HG03135 (cell line): ENCODE measurements around the gene CCM2L.
"Not testable (repeated sequence)": the region's sequence is repeated elsewhere in the genome, so short reads cannot be mapped to it uniquely, and the experiment has no call there.

ENCODE experiments used
- ATAC-seq: cut with Tn5 transposase; IDR thresholded peaks from one replicate; pipeline ENCODE4 v1.9.1; 2021; ENCODE audit warnings: mild to moderate bottlenecking, moderate library complexity; ENCODE audit not compliant: unreplicated experiment

CCM2L gene

GRCh38 chr20:32028647-32029372, 18.6 kb downstream of the CCM2L start:
- no peak for ATAC-seq

DNA sequence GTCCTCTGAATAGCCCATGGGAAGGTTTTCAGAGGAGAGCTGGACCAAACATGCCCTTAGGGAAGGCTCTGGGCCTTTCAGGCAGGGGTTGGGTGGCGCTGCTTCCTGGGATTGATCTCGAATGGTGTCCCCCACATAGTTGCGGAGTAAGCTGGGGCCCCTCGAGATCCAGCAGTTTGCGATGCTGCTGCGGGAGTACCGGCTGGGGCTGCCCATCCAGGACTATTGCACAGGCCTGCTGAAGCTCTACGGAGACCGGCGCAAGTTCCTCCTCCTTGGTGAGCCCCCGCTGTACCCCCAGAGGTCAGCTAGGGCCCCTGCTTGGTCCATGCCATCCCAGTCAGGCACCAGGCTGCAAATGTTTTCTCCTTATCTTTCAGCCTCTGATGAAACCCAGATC, 19.3 kb downstream of the CCM2L start:
- no peak for ATAC-seq

DNA sequence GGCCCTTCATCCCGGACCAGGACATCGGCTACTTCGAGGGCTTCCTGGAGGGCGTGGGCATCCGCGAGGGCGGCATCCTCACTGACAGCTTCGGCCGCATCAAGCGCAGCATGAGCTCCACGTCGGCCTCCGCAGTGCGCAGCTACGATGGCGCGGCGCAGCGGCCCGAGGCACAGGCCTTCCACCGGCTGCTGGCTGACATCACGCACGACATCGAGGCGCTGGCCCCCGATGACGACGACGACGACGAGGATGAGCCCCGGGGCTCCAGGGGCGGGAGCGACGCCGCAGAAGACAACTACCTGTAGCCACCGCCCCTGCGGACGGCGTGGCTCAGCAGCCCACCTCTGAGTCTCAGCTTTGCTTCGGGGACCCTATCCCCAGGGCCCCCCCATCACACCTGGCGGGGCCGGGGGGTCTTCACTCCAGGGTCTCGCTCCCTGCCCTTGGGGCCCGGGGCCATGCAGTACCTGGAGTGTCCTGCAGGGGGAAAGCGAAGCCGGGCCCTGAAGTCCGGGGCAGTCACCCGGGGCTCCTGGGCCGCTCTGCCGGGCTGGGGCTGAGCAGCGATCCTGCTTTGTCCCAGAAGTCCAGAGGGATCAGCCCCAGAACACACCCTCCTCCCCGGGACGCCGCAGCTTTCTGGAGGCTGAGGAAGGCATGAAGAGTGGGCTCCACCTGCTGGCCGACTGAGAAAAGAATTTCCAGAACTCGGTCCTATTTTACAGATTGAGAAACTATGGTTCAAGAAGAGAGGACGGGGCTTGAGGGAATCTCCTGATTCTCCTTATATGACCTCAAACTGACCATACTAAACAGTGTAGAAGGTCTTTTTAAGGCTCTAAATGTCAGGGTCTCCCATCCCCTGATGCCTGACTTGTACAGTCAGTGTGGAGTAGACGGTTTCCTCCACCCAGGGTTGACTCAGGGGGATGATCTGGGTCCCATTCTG, 21.0 kb downstream of the CCM2L start:
- ATAC-seq: no peak

DNA sequence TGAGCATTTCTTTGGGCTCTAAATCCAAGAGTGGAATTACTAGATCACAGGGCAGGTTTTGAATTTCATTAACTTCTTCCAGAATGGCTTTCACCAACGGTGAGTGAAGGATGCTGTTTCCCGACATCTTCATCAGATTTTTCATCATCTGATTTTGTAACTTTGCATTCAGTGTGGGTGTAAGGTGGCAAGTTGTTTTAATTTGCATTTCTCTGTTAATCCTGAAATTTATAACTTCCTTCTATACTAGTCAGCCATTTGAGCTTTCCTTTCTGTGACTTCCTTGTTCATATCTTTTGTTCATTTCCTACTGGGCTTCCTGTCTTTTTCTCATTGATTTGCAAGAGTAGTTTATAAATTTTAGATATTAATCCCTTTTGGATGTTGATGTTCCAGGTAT, 23.1 kb downstream of the CCM2L start:
- ATAC-seq: no peak

DNA sequence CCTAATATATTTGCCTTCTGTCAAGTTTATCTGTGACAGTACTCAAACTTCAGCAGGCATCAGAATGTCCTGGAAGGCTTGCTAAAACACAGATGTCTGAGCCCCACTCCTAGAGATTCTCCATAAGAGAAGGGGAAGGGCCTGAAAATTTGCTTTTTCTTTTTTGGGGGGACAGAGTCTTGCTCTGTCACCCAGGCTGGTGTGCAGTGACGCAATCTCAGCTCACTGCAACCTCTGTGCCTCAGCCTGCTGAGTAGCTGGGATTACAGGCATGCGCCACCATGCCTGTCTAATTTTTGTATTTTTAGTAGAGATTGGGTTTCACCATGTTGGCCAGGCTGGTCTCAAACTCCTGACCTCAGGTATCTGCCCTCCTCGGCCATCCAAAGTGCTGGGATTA, 23.5 kb downstream of the CCM2L start:
- not testable (repeated sequence) for ATAC-seq

- ATAC-seq: no peak
Observed at GRCh38 chr20:32034581-32035425, 24.6 kb downstream of the CCM2L start.

GRCh38 chr20:32035426-32035779, 25.2 kb downstream of the CCM2L start:
- no peak for ATAC-seq

DNA sequence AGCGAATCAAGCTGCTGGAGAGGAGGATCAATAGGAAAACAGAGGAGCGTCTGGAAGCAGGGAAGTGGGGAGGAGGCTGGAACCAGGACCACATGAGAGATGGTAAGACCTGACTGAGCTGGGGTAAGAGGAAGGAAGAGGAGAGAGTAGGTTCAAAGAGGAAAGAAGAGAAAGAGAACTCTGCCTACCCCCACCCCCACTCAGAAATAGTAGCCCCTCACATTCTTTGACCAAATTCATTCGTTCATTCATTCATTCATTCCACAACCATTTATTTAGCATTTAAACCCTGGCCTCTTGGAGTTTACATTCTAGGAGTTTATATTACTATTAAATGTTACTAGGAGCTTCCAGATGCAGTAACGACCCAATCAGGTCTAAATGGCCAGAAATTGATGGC, 26.0 kb downstream of the CCM2L start:
- no peak for ATAC-seq

DNA sequence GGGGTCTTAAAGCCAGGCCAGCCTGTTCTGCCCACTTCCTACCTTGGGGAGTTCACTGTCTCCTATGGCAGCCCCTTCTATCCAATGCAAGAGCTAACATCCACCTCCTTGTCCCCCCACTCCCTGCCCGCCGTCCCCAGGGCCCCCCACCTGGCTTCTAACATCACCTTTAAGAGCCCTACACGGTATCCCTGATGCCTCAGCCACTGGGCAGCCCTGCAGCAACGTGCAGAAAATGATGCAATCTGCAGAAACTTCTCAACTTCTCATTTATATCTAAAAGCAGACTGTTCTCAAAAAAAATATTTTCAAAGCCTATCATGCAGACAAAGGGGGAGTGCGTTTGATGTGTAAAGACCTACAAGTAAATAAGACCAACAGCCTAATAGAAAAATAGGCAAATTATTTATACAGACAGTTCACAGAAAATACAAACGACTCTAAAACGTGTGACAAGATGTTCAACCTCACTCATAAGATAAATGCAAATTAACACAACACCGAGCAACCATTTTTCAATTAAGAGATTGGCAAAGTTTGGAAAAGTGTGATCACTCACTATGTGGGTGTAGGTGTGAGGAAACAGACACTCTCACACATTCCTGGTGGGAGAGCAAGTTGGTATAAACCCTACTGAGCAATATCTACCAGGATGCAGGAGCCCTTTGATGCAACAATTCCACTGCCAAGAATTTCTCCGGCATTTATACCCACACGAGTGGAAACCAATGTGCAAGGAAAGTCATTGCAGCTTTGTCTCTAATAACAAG, 26.7 kb downstream of the CCM2L start:
- no peak for ATAC-seq

DNA sequence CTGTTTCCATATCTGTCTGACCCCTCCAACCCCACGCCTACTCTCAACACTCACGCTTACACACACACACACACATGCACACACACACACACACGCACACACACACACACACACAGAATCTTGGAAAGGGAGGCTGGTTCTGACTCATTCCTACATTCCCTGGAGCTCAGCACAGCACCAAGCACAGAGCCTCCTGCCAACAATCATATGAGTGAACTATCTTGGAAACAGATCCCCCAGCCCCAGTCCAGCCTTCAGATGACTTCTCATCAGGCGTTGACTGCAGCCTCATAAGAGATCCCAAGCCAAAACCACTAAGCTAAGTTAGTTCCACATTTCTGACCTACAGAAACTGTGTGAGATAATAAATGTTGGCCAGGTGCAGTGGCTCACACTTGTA, 27.7 kb downstream of the CCM2L start:
- no peak for ATAC-seq

DNA sequence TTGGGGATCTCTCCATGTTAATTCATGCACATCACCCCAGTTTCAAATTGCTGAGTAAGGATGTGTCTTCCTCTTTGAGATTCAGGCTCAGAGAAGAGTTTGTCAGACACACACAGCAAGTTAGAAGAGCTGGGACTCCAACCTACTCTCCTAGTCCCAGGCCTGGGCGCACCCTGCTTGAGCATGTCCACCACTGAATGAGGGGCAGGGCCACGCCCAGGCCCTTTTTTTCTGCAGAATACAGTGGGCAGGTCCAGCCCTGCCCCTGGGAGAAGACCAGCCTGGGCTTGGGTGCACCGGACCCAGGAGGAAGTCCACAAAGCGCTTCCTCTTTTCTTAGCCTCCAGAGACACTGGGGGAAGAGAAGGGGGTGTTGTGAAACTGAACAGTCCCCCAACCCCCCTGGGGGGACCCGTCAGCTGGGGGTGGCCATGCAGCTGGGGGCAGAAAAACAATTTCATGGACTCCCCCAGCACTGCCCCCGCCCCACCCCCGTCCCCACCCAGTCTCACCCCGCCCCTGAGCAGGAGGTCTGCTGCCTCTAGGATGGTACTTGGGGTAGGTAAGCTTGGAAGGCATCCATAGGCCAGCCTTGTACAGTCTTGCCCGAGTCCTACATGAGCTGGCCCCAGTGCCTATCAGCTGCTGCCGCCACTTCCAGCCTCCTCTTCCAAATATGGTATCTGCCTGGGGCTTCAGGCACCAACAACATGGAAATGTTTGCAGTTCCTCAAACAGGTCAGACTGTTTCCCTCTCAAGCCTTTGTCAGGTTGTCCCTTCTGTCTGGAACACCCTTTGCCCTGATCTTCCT, 30.1 kb downstream of the CCM2L start:
- peak; percentile 59 for ATAC-seq

GRCh38 chr20:32045999-32046398, 35.8 kb downstream of the CCM2L start:
- ATAC-seq: no peak

- ATAC-seq: no peak
Observed at GRCh38 chr20:32050324-32050841, 40.1 kb downstream of the CCM2L start.

GRCh38 chr20:32050851-32051556, 40.8 kb downstream of the CCM2L start:
- ATAC-seq: no peak

DNA sequence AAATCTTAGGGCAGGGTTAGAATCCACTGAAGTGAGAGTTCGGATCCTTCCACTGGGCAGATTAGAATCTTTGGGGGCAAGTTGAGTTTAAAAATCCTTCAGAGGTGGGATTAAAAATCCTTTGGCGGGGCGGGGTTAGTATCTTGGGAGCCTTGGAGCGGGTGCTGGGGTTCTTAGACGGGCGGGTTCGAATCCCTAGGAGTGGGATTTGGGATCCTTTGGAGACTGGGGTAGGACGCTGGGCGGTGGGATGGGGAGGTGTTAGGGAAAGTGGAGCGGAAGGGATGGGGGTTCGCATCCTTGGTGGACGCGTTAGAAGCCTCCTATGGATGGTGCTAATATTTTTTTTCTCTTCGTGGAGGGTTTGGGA, 41.5 kb downstream of the CCM2L start:
- ATAC-seq: no peak

DNA sequence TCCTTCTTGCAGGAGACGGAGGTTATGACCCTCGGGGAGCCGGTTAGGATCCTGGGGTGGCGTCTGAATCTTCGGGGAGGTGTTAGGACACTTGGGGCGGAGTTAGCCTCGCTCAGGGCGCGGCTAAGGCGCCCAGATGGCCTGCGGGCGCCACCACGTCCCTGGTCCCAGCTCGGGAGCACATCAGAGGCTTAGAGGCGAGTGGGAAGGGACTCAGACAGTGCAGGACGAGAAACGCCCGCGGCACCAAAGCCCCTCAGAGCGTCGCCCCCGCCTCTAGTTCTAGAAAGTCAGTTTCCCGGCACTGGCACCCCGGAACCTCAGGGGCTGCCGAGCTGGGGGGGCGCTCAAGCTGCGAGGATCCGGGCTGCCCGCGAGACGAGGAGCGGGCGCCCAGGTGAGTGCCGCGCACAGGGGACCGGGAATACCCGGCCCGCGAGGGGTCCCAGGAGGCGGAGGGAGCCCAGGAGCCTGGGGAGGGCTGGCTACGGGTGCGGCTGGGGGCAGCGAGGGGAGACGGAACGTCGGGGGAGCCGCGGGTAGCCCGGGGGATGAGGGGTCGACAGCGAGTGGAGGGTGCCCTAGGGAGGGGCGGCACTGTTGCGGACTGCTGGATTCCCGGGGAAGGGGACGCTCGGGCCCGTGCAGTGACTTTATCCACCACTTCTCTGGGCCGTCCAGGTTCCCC, 42.0 kb downstream of the CCM2L start, which contains the start of gene HCK:
Gene HCK (plus strand): TSS at position 153 of the 688 bp plus-strand sequence.
- no peak for ATAC-seq

DNA sequence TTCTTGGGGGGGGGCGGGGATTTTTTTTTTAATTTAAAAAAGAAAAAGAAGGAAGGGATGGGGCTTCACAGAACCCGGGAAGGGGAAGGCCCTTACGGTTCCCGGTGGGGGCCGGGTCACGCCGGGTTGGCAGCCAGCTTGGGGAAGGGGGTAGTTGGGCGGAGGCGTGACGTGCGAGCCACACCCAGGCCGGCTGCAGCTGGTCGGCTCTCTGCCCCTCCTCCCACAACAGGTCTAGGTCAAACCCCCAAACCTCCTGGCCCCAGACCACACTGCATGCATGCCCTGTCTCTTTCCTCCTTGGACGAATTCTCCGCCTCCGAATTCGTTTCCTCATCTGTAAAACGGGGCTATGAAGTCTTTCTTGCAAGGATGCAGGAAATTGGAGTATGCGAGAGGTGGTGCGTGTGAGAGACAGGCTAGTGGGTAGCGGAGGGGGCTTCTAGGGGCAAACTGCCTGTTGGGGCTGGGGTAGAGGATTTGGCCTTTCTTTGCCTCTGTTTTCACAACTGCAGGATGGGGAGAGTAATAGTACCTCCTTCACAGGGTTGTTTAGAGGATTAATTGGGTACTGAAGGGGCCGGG, 42.6 kb downstream of the CCM2L start:
- no peak for ATAC-seq

GRCh38 chr20:32053648-32054047, 43.4 kb downstream of the CCM2L start:
- no peak for ATAC-seq
